ENCODE measurements around the gene ADGRE2. TPM values are rescaled to one million over a fixed set of nuclear protein-coding genes. Genes with fewer than 3 reads are reported as not detected.
"Not testable (repeated sequence)": the region's sequence is repeated elsewhere in the genome, so short reads cannot be mapped to it uniquely, and the experiment has no call there.

ADGRE2 gene
- polyA plus RNA-seq (ENCODE audit: insufficient read length in 4 of 4), result 1 to 10 TPM in 2 of 4 donors, under 1 TPM in 2; 0.56 to 1.1 (median 0.86) TPM

DNA sequence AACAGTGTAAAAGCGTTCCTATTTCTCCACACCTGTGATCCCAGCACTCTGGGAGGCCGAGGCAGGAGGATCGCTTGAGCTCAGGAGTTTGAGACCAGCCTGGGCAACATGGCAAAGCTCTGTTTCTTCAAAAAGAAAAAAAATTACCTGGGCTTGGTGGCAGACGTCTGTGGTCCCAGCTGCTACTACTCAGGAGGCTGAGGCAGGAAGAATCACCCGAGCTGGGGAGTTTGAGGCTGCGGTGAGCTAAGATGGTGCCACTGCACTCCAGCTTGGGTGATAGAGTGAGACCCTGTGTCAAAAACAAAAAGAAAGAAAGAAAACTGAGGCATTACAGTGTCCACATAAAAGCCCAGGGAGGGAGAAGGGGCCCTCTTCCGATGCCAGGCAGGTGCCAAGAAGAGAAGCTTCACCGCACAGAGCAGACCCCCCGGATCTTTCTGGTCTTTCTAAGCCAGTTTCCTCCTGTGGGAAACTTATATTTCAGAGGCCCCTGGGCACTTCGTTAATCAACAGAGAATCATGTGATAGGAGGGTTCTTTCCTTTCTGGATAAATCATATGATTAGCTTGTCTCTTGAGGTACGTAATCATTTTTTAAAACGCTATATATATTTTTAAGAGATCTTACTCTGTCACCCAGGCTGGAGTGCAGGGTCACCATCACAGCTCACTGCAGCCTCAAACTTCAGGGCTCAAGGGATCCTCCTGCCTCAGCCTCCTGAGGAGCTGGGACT lies at the start of gene ADGRE2:
TSS of gene ADGRE2 (minus strand) at position 451 of the 736 bp plus-strand sequence. CDS start 1,804 bp downstream, outside the sequence.
- DNase-seq (ENCODE audit: low read depth in 4 of 4, low spot score in 3 of 4), result not testable (repeated sequence)

DNA sequence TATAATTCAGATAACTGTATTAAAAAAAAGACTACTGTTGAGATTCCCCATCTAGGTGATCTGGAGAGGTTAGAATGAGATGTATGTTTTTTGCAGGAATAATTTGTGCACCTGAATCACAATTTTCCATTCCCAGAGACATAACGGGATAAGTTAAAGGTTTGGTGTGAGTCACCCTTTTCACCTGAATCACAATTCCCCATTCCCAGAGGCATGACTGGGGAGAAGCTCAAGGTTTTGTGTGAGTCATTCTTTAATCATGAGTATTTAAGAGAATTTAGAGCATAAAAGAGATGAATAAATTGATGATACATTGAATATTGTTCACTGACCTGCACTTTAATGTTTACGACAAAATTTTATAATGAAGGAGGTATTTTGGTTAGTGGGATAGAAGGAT lies 47.6 kb upstream of the ADGRE2 start:
- no peak for DNase-seq (ENCODE audit: low read depth in 4 of 4, low spot score in 3 of 4)

DNA sequence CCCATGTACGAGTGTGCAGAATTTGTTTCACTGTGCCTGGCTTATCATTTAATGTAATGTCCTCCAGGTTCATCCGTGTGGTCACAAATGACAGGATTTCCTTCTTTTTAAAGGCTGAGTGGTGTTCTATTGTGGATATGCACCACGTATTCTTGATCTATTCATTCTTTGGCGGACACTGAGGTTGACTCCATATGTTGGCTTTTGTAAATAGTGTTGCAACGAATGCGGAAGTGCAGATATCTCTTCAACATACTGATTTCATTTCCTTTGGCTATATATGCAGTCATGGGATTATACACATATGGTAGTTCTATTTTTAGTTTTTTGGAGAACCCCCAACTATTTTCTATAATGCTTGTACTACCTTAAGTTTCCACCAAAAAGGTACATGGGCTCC lies 43.6 kb upstream of the ADGRE2 start:
- DNase-seq (ENCODE audit: low read depth in 4 of 4, low spot score in 3 of 4), result no peak

DNA sequence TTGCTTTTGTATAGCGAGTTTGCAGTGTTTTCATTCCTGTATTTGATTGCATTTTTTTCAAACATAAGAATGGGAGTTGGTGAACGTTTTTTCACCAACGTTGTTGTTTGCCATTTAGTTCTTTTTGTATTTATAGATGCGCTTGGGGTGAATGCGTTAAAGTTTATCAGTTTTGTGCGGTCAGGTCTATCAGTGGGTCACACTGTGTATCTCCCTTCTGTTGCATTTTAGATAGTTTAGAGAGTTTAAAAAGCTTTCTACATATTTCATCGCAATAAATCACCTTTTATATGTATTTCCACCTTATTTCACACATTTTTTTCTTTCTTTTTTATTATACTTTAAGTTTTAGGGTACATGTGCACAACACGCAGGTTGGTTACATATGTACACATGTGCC lies 40.2 kb upstream of the ADGRE2 start:
- DNase-seq (ENCODE audit: low read depth in 4 of 4, low spot score in 3 of 4), result no peak

DNA sequence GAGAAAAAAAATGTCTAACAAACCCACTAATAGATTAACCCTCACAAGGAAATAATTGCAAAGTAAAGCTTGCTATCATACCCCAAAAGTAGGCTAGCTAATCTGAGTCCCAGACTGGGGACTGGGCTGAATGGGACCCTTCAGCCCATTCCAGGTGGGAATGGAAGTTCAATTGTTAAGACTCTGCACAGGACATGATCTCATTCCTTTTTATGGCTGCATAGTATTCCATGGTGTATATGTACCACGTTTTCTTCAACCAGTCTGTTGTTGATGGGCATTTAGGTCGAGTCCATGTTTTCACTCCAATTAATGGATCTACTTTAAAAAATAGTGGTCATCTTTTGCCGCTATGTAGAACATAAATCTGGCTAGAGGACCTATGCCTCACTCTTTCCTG lies 38.7 kb upstream of the ADGRE2 start:
- no peak for DNase-seq (ENCODE audit: low read depth in 4 of 4, low spot score in 3 of 4)

DNA sequence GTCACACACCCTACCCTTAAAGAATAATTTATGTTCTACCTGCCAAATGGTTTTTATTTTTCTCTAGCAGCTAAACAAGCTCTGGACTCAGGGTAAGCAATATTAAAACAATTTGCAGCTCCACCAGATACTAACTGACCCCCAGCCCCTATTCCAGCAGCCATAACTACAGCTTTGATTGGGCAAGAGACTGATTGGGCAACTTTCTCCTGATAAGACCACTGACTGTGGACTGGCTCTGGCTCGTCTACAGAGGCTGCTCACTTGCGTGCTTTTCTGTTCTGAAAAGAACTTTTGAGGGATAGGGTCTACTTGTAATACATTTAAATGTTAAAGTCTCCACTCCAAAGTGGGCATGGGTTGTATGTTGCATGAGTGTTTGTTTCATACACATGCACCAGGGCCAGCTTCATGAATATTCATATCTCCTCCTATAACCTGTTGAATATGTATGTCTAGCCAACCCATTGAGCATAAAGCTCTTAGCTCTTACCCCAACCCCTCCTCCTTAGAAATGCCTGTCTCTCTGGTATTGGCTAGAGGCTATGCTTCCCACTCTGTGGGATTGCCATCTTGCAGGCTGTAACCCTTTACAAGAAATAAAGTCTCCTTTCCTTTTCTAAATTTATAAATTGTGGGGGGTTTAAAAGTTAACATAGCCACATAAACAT lies 36.8 kb upstream of the ADGRE2 start:
- DNase-seq (ENCODE audit: low read depth in 4 of 4, low spot score in 3 of 4), result no peak

DNA sequence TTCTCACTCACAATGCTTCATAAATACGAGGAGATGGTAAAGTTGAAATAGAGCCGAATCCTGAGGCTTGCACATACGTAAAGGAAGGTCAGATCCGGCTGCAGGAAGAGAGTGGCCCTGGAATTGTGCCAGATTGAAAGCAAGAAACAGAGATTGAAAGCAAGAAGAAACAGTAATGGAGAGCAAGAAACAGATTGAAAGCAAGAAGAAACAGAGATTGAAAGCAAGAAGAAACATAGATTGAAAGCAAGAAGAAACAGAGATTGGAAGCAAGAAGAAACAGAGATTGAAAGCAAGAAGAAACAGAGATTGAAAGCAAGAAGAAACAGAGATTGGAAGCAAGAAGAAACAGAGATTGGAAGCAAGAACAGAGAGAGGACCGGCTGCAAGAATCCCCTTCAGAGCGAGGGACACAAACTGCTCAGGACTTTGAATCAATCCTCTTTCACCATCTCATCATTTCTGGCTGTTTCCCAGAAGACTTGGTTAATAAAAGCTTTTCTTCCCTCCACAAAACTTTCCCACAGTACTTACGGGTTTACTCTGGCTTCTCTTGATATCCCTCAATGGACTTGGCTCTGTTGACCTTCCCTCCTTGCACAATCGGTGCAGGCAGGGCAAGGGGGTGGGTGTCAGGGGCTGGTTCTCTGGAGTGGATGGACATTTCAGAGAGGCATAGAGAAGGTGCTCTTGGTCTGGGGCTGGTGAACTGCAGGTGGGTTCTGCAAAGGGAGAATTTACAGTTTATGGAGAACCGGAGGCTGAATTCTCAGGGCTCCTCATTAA lies 31.1 kb upstream of the ADGRE2 start:
- DNase-seq (ENCODE audit: low read depth in 4 of 4, low spot score in 3 of 4), result no peak

DNA sequence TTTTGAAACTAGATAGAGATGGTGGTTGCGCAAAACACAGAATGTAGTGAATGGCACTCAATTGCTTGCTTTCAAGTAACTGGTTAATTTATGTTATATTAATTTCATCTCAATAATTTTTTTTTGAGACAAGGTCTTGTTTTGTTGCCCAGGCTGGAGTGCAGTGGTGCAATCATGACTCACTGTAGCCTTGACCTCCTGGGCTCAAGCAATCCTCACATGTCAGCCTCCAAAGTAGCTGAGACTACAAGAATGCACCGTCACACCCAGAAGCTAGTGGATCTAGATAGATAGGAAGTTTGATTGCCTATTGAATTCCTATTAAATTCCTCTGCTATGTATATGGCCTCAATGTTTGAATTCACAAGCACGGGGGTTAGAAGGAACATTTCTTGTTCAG lies 26.4 kb upstream of the ADGRE2 start:
- DNase-seq (ENCODE audit: low read depth in 4 of 4, low spot score in 3 of 4), result no peak

DNA sequence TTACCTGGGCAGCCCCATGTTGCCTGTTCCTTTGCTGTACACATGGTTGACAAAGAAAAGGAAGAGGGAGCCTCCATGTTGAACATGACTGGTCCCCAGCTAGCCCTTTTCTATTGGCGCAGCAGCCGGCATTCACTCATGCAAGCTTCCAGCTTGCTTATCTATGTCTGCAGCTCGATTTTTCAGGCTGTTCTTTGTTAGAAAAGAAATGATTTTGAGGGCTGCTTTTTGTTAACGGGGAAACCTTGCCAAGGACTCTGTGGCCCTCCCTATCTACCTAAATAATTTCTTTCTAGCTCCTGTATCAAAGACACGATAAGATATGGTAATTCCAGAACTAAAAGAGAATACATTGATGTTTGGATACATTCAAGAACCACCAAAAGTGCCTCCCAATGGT lies 20.4 kb upstream of the ADGRE2 start:
- no peak for DNase-seq (ENCODE audit: low read depth in 4 of 4, low spot score in 3 of 4)

DNA sequence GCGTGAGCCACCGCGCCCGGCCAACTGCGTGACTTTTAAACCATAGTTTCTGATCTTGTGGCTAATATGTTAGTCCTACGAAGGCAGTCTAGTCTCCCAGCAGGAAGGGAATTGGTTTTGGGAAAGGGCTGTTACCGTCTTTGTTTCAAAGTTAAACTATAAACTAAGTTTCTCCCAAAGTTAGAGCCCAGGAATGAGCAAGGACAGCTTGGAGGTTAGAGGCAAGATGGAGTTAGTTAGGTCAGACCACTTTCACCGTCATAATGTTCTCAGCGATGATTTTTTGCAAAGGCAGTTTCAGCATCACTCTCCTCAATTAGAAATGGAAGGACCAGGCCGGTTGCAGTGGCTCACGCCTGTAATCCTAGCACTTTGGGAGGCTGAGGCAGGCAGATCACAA lies 17.7 kb upstream of the ADGRE2 start:
- DNase-seq (ENCODE audit: low read depth in 4 of 4, low spot score in 3 of 4), result no peak

DNA sequence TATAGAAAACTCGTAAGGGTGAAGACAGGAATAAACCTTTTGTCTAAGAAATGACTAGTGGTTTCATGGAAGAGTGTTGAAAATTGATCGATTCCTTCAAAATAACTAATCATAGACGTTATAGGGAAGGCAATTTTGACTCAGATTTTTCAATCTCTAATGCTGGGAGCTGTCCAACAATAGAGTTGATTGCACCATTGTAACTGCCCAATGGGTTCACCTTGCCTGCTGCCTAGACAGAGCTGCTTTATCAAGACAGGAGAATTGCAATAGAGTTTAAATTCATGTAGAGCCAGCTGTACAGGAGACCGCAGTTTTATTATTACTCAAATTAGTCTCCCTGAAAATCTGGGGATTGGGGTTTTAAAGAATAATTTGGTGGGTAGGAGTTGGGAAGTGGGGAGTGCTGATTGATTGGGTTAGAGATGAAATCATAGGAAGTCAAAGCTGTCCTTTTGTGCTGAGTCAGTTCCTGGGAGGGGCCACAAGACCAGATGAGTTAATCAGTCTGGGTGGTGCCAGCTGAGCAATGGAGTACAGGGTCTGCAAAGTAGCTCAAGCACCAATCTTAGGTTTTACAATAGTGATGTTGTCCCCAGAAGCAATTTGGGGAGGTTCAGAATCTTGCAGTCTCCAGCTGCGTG lies 16.8 kb upstream of the ADGRE2 start:
- no peak for DNase-seq (ENCODE audit: low read depth in 4 of 4, low spot score in 3 of 4)

DNA sequence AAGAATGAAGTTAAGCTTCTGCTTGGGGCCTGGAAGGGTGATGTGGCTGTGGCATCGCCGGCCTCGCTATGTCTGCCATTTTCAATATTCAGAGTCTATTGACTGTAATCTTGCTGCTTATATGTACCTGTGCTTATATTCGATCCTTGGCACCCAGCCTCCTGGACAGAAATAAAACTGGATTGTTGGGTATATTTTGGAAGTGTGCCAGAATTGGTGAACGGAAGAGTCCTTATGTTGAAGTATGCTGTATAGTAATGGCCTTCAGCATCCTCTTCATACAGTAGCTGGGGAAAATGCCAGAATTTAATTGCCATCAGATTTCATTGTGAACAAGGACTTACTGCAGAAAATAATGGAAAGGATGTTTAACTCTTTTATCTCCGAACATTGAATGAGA lies 13.9 kb upstream of the ADGRE2 start:
- not testable (repeated sequence) for DNase-seq (ENCODE audit: low read depth in 4 of 4, low spot score in 3 of 4)

DNA sequence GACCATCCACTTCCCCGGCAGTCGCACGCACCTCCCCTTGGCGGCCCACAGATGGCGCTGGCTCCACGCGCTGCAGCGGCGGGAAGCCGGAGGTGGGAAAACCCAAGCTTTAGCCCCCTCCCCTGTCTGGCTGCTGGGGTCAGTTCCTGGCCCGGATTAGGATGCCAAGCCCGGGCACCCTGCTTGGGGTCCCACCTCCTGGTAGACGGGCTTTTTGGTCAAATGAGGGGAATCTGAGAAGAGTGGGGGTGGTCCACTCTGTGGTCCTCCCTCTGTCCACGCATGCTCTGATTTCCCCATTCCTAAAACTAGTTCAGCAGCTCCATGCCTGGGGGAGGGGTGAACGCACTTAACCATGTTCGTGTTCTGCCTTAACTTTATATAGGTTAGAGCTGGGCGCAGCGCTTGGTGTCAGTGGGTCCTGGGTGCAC lies 8.1 kb upstream of the ADGRE2 start:
- no peak for DNase-seq (ENCODE audit: low read depth in 4 of 4, low spot score in 3 of 4)

DNA sequence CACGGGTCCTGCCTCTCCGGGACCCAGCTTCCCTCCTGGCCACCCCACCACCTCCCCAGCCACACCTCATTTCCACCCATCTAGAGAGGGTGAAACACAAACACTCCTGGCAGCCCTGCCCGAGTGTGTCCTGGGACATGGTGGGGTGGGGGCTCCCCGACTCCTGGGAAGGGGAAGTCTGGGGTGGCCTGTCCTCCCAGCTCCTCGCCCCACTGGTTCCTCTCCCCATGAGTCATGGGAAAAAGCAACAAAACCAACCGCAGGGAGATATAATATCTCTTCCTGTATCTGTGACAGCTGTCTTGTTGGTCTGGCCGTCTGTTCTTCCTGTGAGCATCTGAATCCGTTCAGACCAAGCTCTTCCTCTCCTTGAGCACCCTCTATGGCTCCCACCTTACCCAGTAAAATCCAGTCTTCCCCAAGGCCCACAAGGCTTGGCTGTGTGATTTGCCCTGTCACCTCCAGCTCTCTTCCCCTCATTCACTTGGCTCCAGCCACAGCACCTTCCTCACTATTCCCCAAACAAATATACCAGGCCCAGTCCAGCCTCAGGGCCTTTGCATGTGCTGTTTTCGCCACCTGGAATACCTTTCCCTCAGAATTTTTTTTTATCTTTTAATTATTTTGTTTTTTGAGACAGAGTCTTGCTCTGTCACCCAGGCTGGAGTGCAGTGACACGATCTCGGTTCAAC lies 6.9 kb upstream of the ADGRE2 start:
- not testable (repeated sequence) for DNase-seq (ENCODE audit: low read depth in 4 of 4, low spot score in 3 of 4)

DNA sequence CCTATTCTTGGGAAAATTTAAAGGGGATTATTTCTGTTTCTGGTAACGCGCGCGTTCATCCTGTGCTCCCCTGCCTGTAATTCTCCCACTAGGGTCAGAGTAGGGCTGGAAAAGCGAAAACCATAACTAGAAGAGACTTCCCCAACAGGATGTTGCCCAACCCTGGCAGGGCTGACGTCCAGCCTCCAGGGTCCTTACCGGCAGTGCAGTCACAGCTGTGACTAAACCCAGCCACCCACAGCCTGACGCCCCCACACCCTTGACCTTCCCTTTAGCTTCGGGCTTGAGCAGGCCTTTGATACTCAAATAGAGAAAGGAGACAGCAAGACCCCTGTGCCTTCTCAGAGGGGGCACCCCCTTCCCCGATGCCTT lies 6.4 kb upstream of the ADGRE2 start:
- not testable (repeated sequence) for DNase-seq (ENCODE audit: low read depth in 4 of 4, low spot score in 3 of 4)

DNA sequence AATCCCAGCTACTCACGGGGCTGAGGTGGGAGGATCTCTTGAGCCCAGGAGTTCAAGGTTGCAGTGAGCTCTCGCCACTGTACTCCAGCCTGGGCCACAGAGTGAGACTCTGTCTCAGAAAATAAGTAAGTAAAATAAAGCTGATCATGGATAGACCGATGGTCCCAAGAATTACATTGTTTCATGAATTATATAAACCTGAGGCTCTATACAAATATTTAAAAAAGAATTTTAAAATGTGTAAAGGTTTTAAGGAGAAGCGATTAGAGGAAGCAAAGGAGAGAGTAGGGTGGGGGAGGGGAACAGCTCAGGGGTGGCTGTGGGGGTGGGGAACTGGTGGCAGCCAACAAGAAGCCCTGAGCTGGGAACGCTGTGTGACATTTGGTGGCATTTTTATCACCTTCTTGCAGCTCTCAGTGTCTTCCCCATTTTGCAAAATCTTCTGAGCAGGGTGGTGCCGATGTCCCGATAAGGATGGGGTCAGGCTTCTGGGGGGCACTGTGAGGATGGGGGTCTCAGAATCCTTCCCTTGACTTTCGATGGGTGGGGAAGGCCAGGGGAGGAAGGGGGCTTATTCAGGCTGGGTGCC lies 5.1 kb upstream of the ADGRE2 start:
- DNase-seq (ENCODE audit: low read depth in 4 of 4, low spot score in 3 of 4), result not testable (repeated sequence)

DNA sequence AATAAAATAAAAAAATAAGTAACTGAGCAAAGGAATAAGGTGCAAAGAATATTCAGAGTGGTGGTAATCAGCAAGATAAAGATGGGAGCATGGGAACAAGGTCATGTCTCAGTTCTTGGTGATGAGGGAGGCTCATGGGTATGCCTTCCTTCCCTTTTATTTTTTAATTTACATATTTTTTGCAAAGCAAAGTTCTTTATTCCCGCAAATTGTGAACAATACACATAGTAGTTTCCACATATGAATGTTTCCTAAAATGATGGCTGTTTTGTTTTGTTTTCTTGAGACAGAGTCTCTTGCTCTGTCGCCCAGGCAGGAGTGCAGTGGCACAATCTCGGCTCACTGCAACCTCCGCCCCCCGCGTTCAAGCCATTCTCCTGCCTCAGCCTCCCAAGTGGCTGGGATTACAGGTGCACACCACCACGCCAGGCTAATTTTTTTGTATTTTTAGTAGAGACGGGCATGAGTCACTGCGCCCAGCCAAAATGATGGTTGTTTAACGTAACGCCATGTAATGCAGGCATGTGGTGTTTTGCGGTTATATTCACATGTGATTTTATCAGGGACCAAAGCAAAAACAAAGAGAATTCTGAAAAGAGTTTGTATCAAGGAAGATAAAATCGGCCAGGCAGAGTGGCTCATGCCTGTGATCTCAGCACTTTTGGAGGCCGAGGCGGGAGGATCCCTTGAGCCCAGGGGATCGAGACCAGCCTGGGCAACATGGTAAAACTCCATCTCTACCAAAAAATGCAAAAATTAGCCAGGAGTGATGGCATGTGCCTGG lies 4.5 kb upstream of the ADGRE2 start:
- no peak for DNase-seq (ENCODE audit: low read depth in 4 of 4, low spot score in 3 of 4)

DNA sequence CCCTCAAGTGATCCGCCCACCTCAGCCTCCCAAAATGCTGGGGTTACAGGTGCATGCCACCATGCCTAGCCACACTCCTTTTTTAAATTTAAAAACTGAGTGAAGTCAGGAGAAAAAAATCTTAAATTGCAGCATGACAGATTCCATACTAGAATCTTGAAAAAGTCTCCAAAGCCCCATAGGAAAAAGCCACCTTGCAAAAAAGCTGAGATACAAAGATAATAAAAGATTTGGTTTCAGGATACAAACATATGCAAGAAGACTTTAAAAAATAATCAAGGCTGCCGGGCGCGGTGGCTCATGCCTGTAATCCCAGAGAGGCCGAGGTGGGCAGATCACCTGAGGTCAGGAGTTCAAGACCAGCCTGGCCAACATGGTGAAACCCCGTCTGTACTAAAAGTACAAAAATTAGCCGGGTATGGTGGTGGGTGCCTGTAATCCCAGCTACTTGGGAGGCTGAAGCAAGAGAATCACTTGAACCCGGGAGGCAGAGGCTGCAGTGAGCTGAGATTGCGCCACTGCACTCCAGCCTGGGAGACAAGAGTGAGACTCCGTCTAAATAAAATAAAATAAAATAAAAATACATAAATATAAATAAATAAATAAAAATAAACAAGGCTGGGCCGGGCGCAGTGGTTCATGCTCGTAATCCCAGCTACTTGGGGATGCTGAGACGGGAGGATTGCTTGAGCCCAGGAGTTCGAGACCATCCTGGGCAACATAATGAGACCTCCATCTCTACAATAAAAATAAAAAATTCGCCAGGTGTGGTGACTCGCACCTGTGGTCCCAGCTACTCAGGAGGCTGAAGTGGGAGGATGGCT lies 3.6 kb upstream of the ADGRE2 start:
- DNase-seq (ENCODE audit: low read depth in 4 of 4, low spot score in 3 of 4), result not testable (repeated sequence)
